ENCODE measurements around the gene CCDC102B. TPM values are rescaled to one million over a fixed set of nuclear protein-coding genes. Genes with fewer than 3 reads are reported as not detected.
"Not testable (repeated sequence)": the region's sequence is repeated elsewhere in the genome, so short reads cannot be mapped to it uniquely, and the experiment has no call there.

Gene CCDC102B
- total RNA-seq, 1 experiment from 2014 or later, result not detected

DNA sequence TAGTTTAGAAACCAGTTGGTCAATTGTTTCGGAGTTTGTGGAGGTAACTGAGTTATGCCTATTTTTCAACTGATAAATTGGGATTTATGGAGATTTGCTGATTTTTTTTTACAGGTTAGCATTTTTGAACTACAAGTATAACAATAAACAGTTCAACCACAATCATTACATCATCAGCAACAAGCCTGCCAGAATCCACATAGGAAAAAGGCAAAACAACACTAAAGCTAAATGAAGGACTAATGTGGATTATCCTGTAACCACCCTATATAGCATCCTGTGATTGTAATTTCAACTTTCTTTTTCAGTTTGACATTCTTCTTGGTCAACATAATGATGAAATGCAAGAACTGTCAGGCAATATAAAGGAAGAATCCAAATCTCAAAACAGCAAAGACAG lies 76.5 kb downstream of the CCDC102B start:
- no peak for DNase-seq (ENCODE audit: low spot score)
- in situ Hi-C loops (cut with HindIII; ENCODE audit: low sequenced_read_pairs), result no loop called here

DNA sequence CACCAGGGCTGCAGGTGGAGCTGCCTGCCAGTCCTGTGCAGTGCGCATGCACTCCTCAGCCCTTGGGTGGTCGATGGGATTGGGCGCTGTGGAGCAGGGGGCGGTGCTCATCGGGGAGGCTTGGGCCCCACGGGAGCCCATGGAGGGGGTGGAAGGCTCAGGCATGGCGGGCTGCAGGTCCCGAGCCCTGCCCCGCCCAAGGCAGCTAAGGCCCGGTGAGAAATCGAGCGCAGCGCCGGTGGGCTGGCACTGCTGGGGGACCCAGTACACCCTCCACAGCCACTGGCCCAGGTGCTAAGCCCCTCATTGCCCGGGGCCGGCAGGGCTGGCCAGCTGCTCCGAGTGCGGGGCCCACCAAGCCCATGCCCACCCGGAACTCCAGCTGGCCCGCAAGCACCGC lies 82.1 kb downstream of the CCDC102B start:
- in situ Hi-C loops (cut with HindIII; ENCODE audit: low sequenced_read_pairs); DNase-seq (ENCODE audit: low spot score): not testable (repeated sequence)

DNA sequence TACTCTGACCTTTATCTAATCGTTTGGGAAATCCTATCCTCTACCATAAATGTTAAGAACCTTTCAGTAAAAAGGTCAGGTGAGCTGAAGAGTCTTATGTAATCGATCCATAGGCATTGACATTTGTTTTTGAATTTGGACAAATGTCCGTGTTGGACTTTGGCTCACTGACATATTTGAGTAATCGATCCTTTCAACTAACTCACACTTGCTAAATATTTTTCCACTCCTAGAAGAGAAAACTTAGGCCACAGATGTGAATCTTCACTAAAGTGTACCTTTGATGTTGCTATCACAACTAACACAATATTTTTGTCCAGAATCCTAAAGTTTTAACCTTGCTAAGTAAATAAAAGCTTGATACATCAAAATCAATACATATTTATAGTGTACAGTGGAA lies 89.5 kb downstream of the CCDC102B start:
- in situ Hi-C loops (cut with HindIII; ENCODE audit: low sequenced_read_pairs), result no loop called here

DNA sequence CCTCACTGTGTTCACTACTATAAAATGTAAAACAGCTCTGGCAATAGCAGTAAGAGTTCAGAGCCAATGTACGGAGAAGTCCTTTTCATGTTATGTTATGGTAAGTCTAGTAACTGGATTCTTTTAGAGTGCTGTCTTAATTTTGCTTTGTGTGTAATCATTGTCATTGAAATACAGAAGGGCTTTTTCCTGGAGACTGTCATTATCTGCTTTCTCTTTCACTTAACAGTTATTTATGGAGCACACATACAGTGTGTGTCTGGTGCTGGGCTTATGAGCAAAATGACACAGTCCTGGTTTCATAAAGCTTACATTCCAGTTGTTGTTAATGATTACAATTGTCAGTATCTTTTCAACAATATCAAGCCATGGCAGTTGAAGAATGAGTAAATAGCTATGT lies 95.5 kb downstream of the CCDC102B start:
- in situ Hi-C loops (cut with HindIII; ENCODE audit: low sequenced_read_pairs), result no loop called here
- no peak for DNase-seq (ENCODE audit: low spot score)

More for the DNA sequence above, 89.5 kb downstream of the CCDC102B start:
- no peak for DNase-seq (ENCODE audit: low spot score)

DNA sequence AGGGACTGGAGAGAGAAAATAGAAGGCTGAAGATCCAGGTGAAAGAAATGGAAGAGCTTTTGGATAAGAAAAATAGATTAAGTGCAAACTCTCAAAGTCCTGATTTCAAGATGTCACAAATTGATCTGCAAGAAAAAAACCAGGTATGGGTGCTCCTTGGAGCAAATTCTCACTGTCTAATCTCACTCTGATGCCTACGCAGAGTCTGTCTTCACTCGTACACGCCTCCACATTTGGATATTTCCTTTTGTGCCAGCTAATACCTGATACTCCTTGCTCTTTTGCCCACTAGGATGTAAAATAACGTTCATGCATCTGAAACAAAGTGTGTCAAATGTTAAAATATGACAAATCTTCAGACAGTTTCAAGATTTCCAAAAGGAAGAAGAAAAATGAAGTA lies 99.4 kb downstream of the CCDC102B start:
- no peak for DNase-seq (ENCODE audit: low spot score)
- in situ Hi-C loops (cut with HindIII; ENCODE audit: low sequenced_read_pairs), result no loop called here

DNA sequence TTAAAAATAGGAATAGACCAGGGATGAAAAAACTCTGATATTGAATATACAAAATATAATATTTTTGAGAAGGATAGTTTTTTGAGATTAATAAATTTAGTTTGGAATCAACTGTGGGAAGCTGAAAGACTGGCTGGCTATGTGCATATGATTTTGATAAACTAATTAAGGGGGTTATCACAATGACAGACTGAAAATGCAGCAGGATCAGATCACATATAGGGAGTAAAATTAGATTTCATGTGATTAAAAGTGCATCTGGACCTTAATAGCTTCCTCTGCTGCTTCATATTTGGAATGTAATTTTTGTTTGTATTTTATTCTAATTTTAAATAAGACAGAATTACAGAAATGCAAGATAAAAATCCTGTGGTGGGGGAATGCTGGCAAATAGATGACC lies 111.7 kb downstream of the CCDC102B start:
- no peak for DNase-seq (ENCODE audit: low spot score)
- in situ Hi-C loops (cut with HindIII; ENCODE audit: low sequenced_read_pairs), result no loop called here

DNA sequence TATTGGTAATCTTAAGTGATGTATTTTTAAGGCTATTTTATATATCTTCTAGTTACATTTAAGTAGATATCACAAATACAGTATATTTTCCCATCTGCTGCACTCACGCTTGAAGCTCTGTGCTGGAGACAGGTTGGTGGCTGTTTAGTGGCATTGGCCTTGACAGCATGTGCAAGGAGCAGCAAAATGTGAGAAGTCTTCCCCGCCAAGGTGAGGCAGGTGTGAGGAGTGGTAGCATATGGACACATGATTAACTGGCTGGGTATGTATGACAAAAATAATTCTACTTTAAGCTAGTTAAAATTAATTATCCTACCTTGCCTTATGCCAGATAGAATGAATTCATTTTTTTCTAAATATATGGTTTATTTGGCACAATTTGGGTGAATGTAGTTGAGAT lies 117.2 kb downstream of the CCDC102B start:
- in situ Hi-C loops (cut with HindIII; ENCODE audit: low sequenced_read_pairs), result no loop called here
- DNase-seq (ENCODE audit: low spot score), result peak; percentile 72

DNA sequence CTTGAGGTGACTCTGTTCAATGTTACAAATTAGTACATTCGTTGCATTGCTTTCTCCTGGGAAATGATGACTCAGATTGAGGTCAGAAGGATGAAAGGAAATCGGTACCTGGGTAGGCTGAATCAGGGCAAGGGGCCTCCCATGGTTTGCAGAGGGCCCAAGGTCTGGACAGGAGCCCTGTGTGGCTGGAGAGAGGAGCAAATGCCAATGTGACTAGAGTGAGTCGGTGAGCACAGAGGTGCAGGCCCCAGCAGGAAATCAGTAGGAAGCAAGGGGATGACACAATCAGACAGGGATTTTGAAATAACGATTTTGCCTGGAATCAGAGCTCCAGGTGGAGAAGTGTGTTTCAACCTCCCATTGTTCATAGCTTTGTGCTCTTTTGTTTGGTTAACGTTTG lies 118.9 kb downstream of the CCDC102B start:
- DNase-seq (ENCODE audit: low spot score), result no peak

DNA sequence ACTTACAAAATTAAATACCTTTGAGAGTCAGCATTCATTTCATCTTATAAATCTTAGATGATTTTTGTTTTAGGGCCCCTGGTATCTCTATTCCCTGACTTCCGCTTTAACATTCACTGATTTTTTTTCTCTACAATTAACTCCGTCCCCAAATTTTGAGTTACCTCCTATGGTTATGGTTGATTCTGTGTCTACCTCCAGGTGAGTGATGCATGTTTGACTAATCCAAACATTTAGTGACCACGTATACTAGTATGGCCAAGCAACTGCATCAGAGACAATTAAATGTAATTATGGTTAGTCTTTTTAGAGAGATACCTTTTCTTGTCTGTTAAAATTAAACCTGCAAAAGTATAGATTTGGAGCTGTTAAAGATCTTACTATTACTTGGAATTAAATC lies 120.3 kb downstream of the CCDC102B start:
- in situ Hi-C loops (cut with HindIII; ENCODE audit: low sequenced_read_pairs), result no loop called here
- no peak for DNase-seq (ENCODE audit: low spot score)

More for the DNA sequence above, 118.9 kb downstream of the CCDC102B start:
- in situ Hi-C loops (cut with HindIII; ENCODE audit: low sequenced_read_pairs), result no loop called here

DNA sequence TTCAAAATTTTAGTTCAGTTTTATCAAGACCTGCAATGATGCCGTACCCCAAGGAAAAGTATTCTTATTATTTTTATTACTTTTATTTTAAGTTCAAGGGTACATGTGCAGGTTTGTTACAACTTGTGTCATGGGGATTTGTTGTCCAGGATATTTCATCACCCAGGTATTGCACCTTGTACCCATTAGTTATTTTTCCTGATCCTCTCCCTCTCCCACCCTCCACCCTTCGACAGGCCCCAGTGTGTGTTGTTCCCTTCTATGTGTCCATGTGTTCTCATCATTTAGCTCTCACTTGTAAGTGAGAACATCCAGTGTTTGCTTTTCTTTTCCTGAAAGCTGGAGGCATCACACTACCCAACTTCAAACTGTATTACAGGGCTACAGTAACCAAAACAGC lies 122.0 kb downstream of the CCDC102B start:
- DNase-seq (ENCODE audit: low spot score), result no peak
- in situ Hi-C loops (cut with HindIII; ENCODE audit: low sequenced_read_pairs), result no loop called here

DNA sequence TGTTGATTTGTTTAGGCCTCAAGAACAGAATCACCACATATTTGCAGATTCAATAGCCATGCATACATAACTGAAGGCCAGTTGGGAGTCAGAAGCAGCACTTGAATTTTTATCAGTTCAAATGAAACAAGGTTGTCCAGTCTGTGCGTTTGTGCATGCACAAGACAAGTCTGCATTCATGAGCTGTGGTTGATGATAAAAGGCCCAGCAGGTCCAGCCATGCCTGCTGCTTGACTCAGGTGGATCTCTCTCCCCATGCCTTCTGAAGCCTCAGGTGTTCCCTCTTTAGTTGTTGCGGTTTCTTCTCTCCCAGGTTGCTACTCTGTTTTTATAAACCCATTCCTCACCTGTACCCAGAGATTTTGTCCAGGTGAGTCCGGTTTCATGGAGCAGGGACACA lies 124.5 kb downstream of the CCDC102B start:
- no peak for DNase-seq (ENCODE audit: low spot score)
- in situ Hi-C loops (cut with HindIII; ENCODE audit: low sequenced_read_pairs), result no loop called here

DNA sequence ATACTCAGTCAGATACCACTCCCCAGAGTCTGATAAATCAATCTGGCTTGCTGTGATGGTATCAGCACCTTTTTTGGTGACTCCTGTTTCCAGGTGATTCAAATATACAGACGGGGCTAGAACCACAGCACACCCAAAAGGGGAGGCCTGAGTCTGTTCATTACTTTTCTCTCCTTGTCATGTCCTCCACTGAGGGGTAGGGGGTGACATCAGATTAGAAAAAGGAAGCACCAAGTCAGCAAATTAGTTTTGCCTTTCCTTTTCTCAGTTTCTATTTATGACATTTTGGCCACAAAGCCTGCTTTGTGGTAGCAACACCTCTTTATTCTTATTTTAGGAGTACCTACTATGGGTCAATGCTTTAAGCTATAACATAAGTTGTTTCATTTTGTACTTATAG lies 127.4 kb downstream of the CCDC102B start:
- no peak for DNase-seq (ENCODE audit: low spot score)
- in situ Hi-C loops (cut with HindIII; ENCODE audit: low sequenced_read_pairs), result no loop called here

DNA sequence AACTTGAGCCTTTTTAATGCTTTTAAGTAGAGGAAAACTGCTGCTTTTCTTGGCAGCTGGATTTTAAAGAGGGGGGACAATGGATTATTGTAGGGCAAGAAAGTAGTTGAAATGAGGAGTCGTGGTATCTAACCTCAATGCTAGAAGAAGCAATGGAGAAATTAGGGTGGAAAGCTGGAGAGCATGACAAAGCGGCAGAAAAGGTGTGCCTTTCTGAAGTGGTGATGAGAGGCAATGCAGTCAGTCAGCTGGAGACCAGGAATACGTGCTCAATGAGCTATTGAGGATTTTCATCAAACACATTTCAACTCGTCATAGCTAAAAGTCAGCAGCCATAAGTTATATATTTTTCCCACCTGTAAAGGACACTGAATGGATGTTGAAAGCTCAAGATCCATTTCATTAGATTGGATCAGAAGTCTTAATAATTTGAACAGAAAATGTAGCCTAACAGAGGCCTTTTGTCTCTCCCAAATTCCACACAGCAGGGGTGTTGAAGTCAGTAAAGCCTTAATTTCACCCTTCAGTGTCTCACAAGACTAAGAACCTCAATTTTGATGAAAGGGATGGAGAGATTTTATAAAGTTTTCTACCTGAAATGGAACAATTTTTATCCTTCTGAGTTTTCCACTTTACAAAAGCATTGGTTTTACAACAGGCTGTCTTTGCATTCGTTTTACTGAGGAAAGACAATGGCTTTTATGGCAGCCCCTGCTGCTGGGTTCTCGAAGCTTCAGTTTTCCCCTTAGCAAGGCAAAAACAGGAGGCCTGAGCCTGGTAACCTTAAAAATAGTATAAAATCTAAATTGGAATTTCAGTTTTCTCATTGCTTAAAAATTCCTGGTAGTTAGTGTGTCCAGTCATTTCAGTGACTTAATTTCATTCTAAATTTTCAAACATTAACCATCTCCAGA lies 131.1 kb downstream of the CCDC102B start:
- in situ Hi-C loops (cut with HindIII; ENCODE audit: low sequenced_read_pairs), result no loop called here

DNA sequence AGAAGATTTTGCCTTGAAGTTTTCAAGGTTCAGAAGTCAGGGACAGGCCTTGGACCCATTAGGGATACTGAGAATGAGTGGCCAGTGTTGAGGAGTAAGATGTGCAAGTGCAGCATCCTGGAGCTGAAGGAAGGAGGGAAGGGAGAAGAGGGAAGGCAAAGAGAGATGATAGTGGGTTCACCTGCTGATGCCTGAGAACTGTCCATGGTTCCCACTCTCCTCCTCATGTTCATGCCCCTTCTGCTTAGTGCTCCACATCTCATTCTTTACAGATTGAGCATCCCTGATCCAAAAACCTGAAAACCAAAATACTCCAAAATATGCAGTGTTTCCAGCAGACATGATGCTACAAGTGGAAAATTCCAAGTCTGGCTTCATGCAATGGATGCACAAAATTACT lies 137.8 kb downstream of the CCDC102B start:
- DNase-seq (ENCODE audit: low spot score), result no peak
- in situ Hi-C loops (cut with HindIII; ENCODE audit: low sequenced_read_pairs), result no loop called here

More for the DNA sequence above, 131.1 kb downstream of the CCDC102B start:
- DNase-seq (ENCODE audit: low spot score), result no peak

DNA sequence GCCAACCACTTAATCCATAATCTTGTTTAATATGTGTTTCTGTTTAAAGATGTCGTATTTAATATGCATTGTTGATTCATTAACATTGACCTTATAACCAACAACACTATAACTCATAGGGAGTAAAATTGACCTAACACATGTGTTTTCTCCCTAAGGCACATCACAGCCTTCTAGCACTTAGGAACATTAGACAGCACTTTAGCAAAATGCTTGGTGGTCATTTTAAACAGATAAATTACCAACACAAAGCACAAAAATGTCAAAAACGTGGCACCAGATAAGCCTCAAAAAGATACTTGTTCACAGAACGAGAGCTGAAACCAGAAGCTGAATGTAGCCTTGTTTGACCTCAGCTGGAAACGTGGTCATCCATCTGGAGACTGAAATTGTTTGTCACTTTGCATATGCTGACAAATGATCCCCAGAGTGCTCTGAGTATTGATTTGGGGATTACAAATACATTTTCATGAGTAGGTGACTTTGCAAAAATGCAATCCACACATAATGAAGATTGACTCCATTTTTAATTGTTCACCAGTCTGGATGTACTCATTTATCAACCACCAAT lies 139.2 kb downstream of the CCDC102B start:
- DNase-seq (ENCODE audit: low spot score), result no peak
- in situ Hi-C loops (cut with HindIII; ENCODE audit: low sequenced_read_pairs), result no loop called here

DNA sequence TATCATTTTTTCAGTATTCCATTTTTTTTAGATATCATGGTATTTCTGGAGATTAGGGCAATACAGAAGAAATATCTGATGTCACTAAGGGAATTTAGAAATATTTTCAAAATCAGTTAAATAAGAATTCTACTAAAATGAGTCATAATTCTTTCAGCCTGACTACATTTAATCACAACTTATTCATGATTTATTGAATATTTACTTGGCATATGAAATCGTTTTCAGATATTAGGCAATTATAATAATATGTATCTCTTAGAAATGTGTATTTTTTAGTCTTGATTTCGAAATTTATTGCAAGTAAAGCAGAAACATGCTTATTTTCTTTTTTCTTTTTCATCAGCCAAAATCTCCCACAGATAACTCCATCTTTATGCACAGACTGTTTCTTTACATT lies 142.2 kb downstream of the CCDC102B start:
- DNase-seq (ENCODE audit: low spot score), result no peak
- in situ Hi-C loops (cut with HindIII; ENCODE audit: low sequenced_read_pairs), result no loop called here

DNA sequence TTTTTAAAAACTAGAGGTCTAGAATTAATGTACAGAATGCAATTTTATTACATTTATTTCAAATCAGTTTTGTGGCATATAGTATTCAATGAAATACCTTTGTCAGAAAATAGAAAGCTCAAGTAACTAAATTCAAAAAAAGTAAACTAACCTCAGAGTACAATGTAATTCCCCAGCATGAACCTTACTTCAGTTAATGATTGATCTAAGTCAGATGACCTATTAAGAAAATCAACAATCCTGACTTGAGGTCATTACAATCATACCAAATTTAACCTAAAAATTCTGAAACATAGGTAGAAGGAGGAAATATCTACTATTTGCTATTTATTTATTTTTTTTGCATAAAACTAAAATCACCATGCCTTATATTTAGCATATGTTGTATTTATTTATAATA lies 142.9 kb downstream of the CCDC102B start:
- DNase-seq (ENCODE audit: low spot score), result no peak
- in situ Hi-C loops (cut with HindIII; ENCODE audit: low sequenced_read_pairs), result no loop called here

DNA sequence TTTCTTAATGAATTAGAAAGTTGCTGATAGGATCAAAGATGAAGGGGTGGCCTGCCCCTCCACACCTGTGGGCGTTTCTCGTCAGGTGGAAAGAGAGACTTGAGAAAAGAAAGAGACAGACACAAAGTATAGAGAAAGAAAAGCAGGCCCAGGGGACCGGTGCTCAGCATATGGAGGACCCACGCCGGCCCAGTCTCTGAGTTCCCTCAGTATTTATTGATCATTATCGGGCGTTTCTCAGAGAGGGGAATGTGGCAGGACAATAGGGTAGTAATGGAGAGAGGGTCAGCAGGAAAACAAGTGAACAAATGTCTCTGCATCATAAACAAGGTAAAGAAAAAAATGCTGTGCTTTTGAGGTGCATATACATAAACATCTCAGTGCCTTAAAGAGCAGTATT lies 144.3 kb downstream of the CCDC102B start:
- in situ Hi-C loops (cut with HindIII; ENCODE audit: low sequenced_read_pairs), result no loop called here
- no peak for DNase-seq (ENCODE audit: low spot score)

DNA sequence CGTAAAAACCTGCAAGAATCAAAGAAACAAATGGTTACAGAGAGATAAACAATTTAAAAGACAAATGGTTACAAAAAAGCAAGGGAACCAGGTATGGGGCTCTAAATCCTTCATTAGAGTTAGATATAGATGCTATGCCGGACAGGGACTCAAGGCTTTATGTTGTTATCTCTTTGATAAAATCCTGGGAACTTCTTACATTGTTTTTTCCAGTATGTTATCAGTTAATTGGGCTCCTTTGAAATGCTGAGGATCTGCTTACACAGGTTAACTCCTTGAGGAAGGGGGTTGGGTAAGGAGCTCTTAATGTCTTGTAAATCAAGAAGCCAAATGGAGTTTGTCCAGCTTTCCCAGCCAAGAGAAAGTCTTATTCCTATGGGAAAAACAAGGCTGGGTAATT lies 146.0 kb downstream of the CCDC102B start:
- DNase-seq (ENCODE audit: low spot score); in situ Hi-C loops (cut with HindIII; ENCODE audit: low sequenced_read_pairs): not testable (repeated sequence)

DNA sequence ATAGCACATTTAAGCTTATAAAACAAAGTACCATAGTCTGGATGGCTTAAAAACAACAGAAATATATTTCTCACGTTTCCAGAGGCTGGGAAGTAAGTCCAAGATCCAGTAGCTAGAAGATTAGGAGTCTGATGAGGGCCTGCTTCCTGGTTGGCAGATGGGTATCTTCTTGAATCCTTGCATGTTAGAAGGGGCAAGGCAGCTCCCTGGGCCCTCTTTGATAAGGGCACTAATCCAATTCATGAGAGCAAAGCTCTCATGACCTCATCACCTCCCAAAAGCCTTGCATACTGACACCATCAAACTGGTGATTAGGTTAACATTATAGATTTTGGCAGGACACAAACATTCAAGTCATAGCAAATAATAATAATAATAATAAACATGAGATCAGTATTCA lies 146.4 kb downstream of the CCDC102B start:
- in situ Hi-C loops (cut with HindIII; ENCODE audit: low sequenced_read_pairs), result no loop called here

DNA sequence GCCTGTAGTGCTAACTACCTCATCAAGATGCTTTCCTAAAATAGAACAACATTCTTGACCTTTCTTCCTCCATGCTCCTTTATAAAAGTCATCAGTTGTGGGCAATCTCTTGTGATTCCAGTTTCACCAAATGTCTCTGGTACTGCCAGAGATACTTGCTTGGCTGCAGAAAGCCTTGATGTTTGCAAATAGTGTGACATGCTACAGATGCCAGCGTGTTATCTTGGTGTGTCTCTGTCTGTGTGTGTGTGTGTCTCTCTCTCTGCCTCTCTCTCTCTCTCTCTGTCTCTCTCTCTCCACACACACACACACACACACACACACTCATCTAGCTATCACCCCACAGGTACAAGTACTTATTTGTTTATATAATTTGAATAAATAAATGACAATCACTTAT lies 146.9 kb downstream of the CCDC102B start:
- DNase-seq (ENCODE audit: low spot score), result no peak
- in situ Hi-C loops (cut with HindIII; ENCODE audit: low sequenced_read_pairs), result no loop called here

More for the DNA sequence above, 146.4 kb downstream of the CCDC102B start:
- no peak for DNase-seq (ENCODE audit: low spot score)
